HepG2 (cell line): ENCODE data around the gene PRDM7. TPM values are rescaled to one million over a fixed set of nuclear protein-coding genes. Genes with fewer than 3 reads are reported as not detected.
A peak's percentile ranks its signal among the peaks of the same experiment; 100 is the strongest.

Source experiments
- ARNT ChIP-seq: fragments of 450-650 bp; IDR thresholded peaks from 2 replicates; pipeline ENCODE4 v1.6.1; 2017
- ASH2L ChIP-seq: fragments of 300-600, 200-600 bp; sonication (generic); IDR thresholded peaks from 2 replicates; pipeline ENCODE4 v1.7.0; 2017; ENCODE audit warnings: low read depth, mild to moderate bottlenecking, moderate library complexity, mixed read lengths, low read length; ENCODE audit not compliant: insufficient read length
- FOXP4 ChIP-seq: sonication (generic); formaldehyde crosslinking; IDR thresholded peaks from 2 replicates; pipeline ENCODE4 v1.4.0; 2020; ENCODE audit warnings: missing genetic modification reagents
- HHEX ChIP-seq: IDR thresholded peaks from 2 replicates; pipeline ENCODE4 v1.6.1; 2016; ENCODE audit warnings: control low read depth
- KLF12 ChIP-seq: sonication (generic); formaldehyde crosslinking; IDR thresholded peaks from 2 replicates; pipeline ENCODE4 v1.4.0; 2020; ENCODE audit warnings: missing genetic modification reagents, borderline replicate concordance
- KLF16 ChIP-seq, 2 experiments: sonication (generic) in 1 of 2; formaldehyde crosslinking in 1 of 2; IDR thresholded peaks; 2 replicates each; pipeline versions ENCODE4 v1.6.1 to v1.8.0; 2016 to 2023; ENCODE audit warnings: missing genetic modification reagents in 2 of 2, missing compliant biosample characterization in 1 of 2
- MAZ ChIP-seq, 2 experiments: sonication (generic) in 1 of 2; formaldehyde crosslinking in 1 of 2; IDR thresholded peaks; 2 replicates each; pipeline versions ENCODE4 v1.5.0 to v1.6.1; 2012 to 2020; ENCODE audit warnings: low read depth in 2 of 2, mild to moderate bottlenecking in 2 of 2, borderline replicate concordance in 1 of 2, improper control_type of control experiment in 1 of 2, low read length in 1 of 2, missing genetic modification reagents in 1 of 2, moderate library complexity in 1 of 2
- NCOA2 ChIP-seq: sonication (generic); formaldehyde crosslinking; IDR thresholded peaks from 2 replicates; pipeline ENCODE4 v1.8.0; 2022; ENCODE audit warnings: inconsistent platforms
- NFRKB ChIP-seq: fragments of 450-650 bp; IDR thresholded peaks from 2 replicates; pipeline ENCODE4 v1.6.1; 2017
- NRL ChIP-seq: sonication (generic); formaldehyde crosslinking; IDR thresholded peaks from 2 replicates; pipeline ENCODE4 v1.5.0; 2020; ENCODE audit warnings: missing genetic modification reagents, mild to moderate bottlenecking, moderate library complexity, borderline replicate concordance
- SMAD1 ChIP-seq: sonication (generic); formaldehyde crosslinking; IDR thresholded peaks from 2 replicates; pipeline ENCODE4 v1.4.0; 2020; ENCODE audit warnings: missing genetic modification reagents, low read depth, mild to moderate bottlenecking, borderline replicate concordance
- SMAD3 ChIP-seq: sonication (generic); formaldehyde crosslinking; IDR thresholded peaks from 2 replicates; pipeline ENCODE4 v1.4.0; 2020; ENCODE audit warnings: missing genetic modification reagents
- TAF1 ChIP-seq: sonication (generic); formaldehyde crosslinking; IDR thresholded peaks from 2 replicates; pipeline ENCODE4 v1.4.0; 2020; ENCODE audit warnings: missing genetic modification reagents
- ZBTB7A ChIP-seq: sonication (generic); formaldehyde crosslinking; IDR thresholded peaks from 2 replicates; pipeline ENCODE4 v1.8.0; 2022; ENCODE audit warnings: mild to moderate bottlenecking, missing genetic modification reagents
- ZC3H4 ChIP-seq: sonication (generic); formaldehyde crosslinking; IDR thresholded peaks from 2 replicates; pipeline ENCODE4 v1.4.0; 2020; ENCODE audit warnings: missing genetic modification reagents, borderline replicate concordance
- ZMYM4 ChIP-seq: sonication (generic); formaldehyde crosslinking; IDR thresholded peaks from 2 replicates; pipeline ENCODE4 v1.8.1; 2023; ENCODE audit warnings: mild to moderate bottlenecking, missing genetic modification reagents
- ZNF251 ChIP-seq: sonication (generic); formaldehyde crosslinking; IDR thresholded peaks from 2 replicates; pipeline ENCODE4 v1.9.0; 2021; ENCODE audit warnings: mild to moderate bottlenecking, missing genetic modification reagents
- ZNF569 ChIP-seq: sonication (generic); formaldehyde crosslinking; IDR thresholded peaks from 2 replicates; pipeline ENCODE4 v1.5.0; 2020; ENCODE audit warnings: mild to moderate bottlenecking, missing genetic modification reagents, moderate library complexity, borderline replicate concordance
- ZNF891 ChIP-seq: sonication (generic); formaldehyde crosslinking; IDR thresholded peaks from 2 replicates; pipeline ENCODE4 v1.5.0; 2020; ENCODE audit warnings: mild to moderate bottlenecking, missing genetic modification reagents
- polyA plus RNA-seq, 8 experiments: library from polyadenylated mRNA; depleted of rRNA in 3 of 8; stranded (reverse) in 7 of 8; unstranded in 1 of 8; fragments of >200 nt; fragmentation: Illumina TruSeq in 4 of 8; extraction: Trizol in 4 of 8; gene quantifications; 2 replicates each; pipeline versions ENCODE4 v1.2.1 to v1.2.3, GENCODE V29; 2011 to 2016; ENCODE audit warnings: low read depth in 4 of 8, missing spikeins in 1 of 8, mixed read lengths in 1 of 8; ENCODE audit not compliant: insufficient read depth in 1 of 8
- total RNA-seq, 5 experiments: library from RNA; depleted of rRNA; stranded (reverse); fragments of >200 nt; fragmentation: Illumina TruSeq; extraction: Trizol; gene quantifications; 2 replicates each; pipeline ENCODE4 v1.2.3, GENCODE V29; 2016; ENCODE audit warnings: low read depth in 1 of 5
- TF ChIP-seq, protein P1 (sequence below): sonication (generic); formaldehyde crosslinking; IDR thresholded peaks from 2 replicates; pipeline ENCODE4 v1.5.1; 2020; ENCODE audit warnings: missing genetic modification reagents, mild to moderate bottlenecking, borderline replicate concordance
- TF ChIP-seq, protein P2 (sequence below): IDR thresholded peaks from 2 replicates; pipeline ENCODE4 v1.6.1; 2018; ENCODE audit warnings: missing genetic modification reagents, mild to moderate bottlenecking, missing compliant biosample characterization
- TF ChIP-seq, protein P3 (sequence below): sonication (generic); formaldehyde crosslinking; IDR thresholded peaks from 2 replicates; pipeline ENCODE4 v1.4.0; 2020; ENCODE audit warnings: mild to moderate bottlenecking, low read depth, missing genetic modification reagents

Gene PRDM7
- total and polyA plus RNA-seq, 2 of the 13 experiments (the other 11 are each of a cell fraction or from before 2014, with no cell fraction given): not detected

- TF ChIP-seq, protein P1, sequence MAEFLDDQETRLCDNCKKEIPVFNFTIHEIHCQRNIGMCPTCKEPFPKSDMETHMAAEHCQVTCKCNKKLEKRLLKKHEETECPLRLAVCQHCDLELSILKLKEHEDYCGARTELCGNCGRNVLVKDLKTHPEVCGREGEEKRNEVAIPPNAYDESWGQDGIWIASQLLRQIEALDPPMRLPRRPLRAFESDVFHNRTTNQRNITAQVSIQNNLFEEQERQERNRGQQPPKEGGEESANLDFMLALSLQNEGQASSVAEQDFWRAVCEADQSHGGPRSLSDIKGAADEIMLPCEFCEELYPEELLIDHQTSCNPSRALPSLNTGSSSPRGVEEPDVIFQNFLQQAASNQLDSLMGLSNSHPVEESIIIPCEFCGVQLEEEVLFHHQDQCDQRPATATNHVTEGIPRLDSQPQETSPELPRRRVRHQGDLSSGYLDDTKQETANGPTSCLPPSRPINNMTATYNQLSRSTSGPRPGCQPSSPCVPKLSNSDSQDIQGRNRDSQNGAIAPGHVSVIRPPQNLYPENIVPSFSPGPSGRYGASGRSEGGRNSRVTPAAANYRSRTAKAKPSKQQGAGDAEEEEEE (CRISPR knock-in tag): no peak
- TF ChIP-seq TAF1 (CRISPR knock-in tag) (peak; percentile 68; the same call in 1 of the 2 replicates), ARNT (no peak), NFRKB (no peak), ZBTB7A (0 out of 2 replicates have a peak, but pooled peaks have one; percentile 52), MAZ (IDR thresholded peaks at IDR 0.05; ENCODE audit: borderline replicate concordance, low read depth, low read length) (peak; percentile 79; the same call in 1 of the 2 replicates), MAZ (CRISPR knock-in tag; IDR thresholded peaks at IDR 0.05; ENCODE audit: low read depth) (peak; percentile 83), SMAD1 (CRISPR knock-in tag) (no peak), NCOA2 (CRISPR knock-in tag) (peak; percentile 48; the same call in 1 of the 2 replicates), SMAD3 (peak; percentile 45; the same call in 1 of the 2 replicates), KLF16 (CRISPR knock-in tag; IDR thresholded peaks at IDR 0.05) (peak in 1 of 2 experiments; percentile 95; a peak in 2 of 4 replicates), FOXP4 (peak; percentile 30; the same call in 1 of the 2 replicates), ASH2L (peak; percentile 56), NRL (CRISPR knock-in tag) (peak; percentile 85; the same call in 1 of the 2 replicates), ZMYM4 (CRISPR knock-in tag) (peak; percentile 48; the same call in 1 of the 2 replicates), ZC3H4 (CRISPR knock-in tag) (no peak), ZNF891 (peak; percentile 69), ZNF251 (CRISPR knock-in tag) (no peak), ZNF569 (CRISPR knock-in tag) (0 out of 2 replicates have a peak, but pooled peaks have one; percentile 27), HHEX (CRISPR knock-in tag) (no peak), KLF12 (peak; percentile 54; the same call in 1 of the 2 replicates)
- TF ChIP-seq, protein P2, sequence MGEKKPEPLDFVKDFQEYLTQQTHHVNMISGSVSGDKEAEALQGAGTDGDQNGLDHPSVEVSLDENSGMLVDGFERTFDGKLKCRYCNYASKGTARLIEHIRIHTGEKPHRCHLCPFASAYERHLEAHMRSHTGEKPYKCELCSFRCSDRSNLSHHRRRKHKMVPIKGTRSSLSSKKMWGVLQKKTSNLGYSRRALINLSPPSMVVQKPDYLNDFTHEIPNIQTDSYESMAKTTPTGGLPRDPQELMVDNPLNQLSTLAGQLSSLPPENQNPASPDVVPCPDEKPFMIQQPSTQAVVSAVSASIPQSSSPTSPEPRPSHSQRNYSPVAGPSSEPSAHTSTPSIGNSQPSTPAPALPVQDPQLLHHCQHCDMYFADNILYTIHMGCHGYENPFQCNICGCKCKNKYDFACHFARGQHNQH (CRISPR knock-in tag): peak; percentile 90
- TF ChIP-seq, protein P3, sequence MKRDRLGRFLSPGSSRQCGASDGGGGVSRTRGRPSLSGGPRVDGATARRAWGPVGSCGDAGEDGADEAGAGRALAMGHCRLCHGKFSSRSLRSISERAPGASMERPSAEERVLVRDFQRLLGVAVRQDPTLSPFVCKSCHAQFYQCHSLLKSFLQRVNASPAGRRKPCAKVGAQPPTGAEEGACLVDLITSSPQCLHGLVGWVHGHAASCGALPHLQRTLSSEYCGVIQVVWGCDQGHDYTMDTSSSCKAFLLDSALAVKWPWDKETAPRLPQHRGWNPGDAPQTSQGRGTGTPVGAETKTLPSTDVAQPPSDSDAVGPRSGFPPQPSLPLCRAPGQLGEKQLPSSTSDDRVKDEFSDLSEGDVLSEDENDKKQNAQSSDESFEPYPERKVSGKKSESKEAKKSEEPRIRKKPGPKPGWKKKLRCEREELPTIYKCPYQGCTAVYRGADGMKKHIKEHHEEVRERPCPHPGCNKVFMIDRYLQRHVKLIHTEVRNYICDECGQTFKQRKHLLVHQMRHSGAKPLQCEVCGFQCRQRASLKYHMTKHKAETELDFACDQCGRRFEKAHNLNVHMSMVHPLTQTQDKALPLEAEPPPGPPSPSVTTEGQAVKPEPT: peak; percentile 90
Measured at GRCh38 chr16:90022209-90023077, 54.7 kb downstream of the PRDM7 start (continued).
